B cell (primary cell): Measurements from ENCODE around the gene EDARADD.

ENCODE experiments used
- EZH2 ChIP-seq: IDR thresholded peaks from 2 replicates; pipeline ENCODE4 v1.6.1; 2012; ENCODE audit warnings: borderline replicate concordance, low read depth, mild to moderate bottlenecking, moderate library complexity, low read length; ENCODE audit not compliant: insufficient read depth, poor library complexity, severe bottlenecking
- TF ChIP-seq, protein P1 (sequence below): fragments of 200-600 bp; IDR thresholded peaks from one replicate; pipeline ENCODE4 v1.8.0; 2022; ENCODE audit warnings: antibody characterized with exemption, mild to moderate bottlenecking

DNA sequence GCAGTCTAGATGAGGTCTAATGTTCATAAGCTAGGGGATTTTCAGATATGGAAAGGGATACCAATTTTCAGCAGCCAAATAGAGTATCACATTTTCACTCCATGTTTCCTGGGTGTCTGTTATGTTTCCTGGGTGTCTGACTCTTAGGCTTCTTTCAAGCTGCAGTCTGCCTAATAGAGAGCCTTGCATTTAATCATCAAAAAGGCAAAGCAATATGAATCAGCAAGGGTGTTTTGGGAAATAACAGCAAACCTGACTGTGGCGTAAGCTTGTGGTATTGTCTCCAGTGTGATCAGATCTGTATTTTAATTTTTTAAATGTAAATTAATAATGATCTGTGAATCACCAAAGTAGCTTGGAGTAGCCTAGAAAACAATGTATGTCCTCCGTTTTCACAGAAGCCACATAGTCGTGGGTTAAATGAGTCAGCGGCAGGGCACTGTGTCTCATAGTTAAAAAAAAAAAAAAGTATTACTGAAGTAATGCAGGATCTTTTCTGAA is 140.1 kb downstream of the EDARADD start:
- TF ChIP-seq, protein P1, sequence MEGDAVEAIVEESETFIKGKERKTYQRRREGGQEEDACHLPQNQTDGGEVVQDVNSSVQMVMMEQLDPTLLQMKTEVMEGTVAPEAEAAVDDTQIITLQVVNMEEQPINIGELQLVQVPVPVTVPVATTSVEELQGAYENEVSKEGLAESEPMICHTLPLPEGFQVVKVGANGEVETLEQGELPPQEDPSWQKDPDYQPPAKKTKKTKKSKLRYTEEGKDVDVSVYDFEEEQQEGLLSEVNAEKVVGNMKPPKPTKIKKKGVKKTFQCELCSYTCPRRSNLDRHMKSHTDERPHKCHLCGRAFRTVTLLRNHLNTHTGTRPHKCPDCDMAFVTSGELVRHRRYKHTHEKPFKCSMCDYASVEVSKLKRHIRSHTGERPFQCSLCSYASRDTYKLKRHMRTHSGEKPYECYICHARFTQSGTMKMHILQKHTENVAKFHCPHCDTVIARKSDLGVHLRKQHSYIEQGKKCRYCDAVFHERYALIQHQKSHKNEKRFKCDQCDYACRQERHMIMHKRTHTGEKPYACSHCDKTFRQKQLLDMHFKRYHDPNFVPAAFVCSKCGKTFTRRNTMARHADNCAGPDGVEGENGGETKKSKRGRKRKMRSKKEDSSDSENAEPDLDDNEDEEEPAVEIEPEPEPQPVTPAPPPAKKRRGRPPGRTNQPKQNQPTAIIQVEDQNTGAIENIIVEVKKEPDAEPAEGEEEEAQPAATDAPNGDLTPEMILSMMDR: no peak
- TF ChIP-seq EZH2: no peak
